WTC11 (cell line): Measurements from ENCODE around the gene DUS1L. TPM values are rescaled to one million over a fixed set of nuclear protein-coding genes. Genes with fewer than 3 reads are reported as not detected.

ENCODE experiments used
- ATAC-seq: fragments of 200-7000 bp; cut with Tn5 transposase; 2 replicates; pipeline ENCODE4 v1.10.0; 2021; ENCODE audit warnings: mild to moderate bottlenecking, moderate library complexity
- CTCF ChIA-PET: fragments of 300-600 bp; sonication (Branson Sonifier 250); formaldehyde crosslinking; loops from one replicate; lab custom pipeline; 2021; ENCODE audit warnings: antibody characterized with exemption; lab: Charles Lee
- POLR2A ChIA-PET: fragments of 350-600 bp; sonication (Branson Sonifier 250); formaldehyde crosslinking; loops from one replicate; lab custom pipeline; 2021; ENCODE audit warnings: antibody characterized with exemption; lab: Charles Lee
- DNase-seq: peaks from one replicate; pipeline ENCODE4 v3.0.0; 2021; ENCODE audit warnings: low spot score
- H3K27ac Mint-ChIP-seq: 2 replicates; pipeline ENCODE4 v1.8.0; 2021; ENCODE audit warnings: mixed read lengths
- H3K27me3 Mint-ChIP-seq: 2 replicates; pipeline ENCODE4 v1.8.0; 2021; ENCODE audit warnings: low read depth, mild to moderate bottlenecking, moderate library complexity, mixed read lengths
- H3K36me3 Mint-ChIP-seq: 2 replicates; pipeline ENCODE4 v1.8.0; 2021; ENCODE audit warnings: mixed read lengths
- H3K4me1 Mint-ChIP-seq: 2 replicates; pipeline ENCODE4 v1.8.0; 2022; ENCODE audit warnings: mixed read lengths
- H3K4me3 Mint-ChIP-seq: 2 replicates; pipeline ENCODE4 v1.8.0; 2021; ENCODE audit warnings: mild to moderate bottlenecking, moderate library complexity, mixed read lengths
- H3K9me3 Mint-ChIP-seq: 2 replicates; pipeline ENCODE4 v1.8.0; 2021; ENCODE audit warnings: mixed read lengths
- CREM ChIP-seq: sonication (generic); formaldehyde crosslinking; IDR thresholded peaks from 2 replicates; pipeline ENCODE4 v1.8.1; 2022; ENCODE audit warnings: mild to moderate bottlenecking, missing genetic modification reagents, moderate library complexity
- ELF4 ChIP-seq: sonication (generic); formaldehyde crosslinking; IDR thresholded peaks from 2 replicates; pipeline ENCODE4 v1.8.1; 2022; ENCODE audit warnings: low read depth, mild to moderate bottlenecking, moderate library complexity, missing genetic modification reagents
- FOXK1 ChIP-seq: sonication (generic); formaldehyde crosslinking; IDR thresholded peaks from 2 replicates; pipeline ENCODE4 v1.8.0; 2022; ENCODE audit warnings: mild to moderate bottlenecking, moderate library complexity, missing genetic modification reagents
- GRHL2 ChIP-seq: fragments of 250-450 bp; sonication (Bioruptor Pico); IDR thresholded peaks from 2 replicates; pipeline ENCODE4 v1.8.0; 2022; ENCODE audit warnings: mild to moderate bottlenecking, moderate library complexity; ENCODE audit not compliant: insufficient replicate concordance, severe bottlenecking
- IRF2 ChIP-seq: sonication (generic); formaldehyde crosslinking; IDR thresholded peaks from 2 replicates; pipeline ENCODE4 v1.8.0; 2022; ENCODE audit warnings: low read depth, missing genetic modification reagents, borderline replicate concordance
- MXD4 ChIP-seq: fragments of 250-450 bp; sonication (Bioruptor Pico); IDR thresholded peaks from 2 replicates; pipeline ENCODE4 v1.8.0; 2021; ENCODE audit warnings: mild to moderate bottlenecking, moderate library complexity, borderline replicate concordance
- NFATC4 ChIP-seq: fragments of 250-450 bp; sonication (Bioruptor Pico); IDR thresholded peaks from 2 replicates; pipeline ENCODE4 v1.9.0; 2021; ENCODE audit warnings: mild to moderate bottlenecking
- NR1H2 ChIP-seq: sonication (generic); formaldehyde crosslinking; IDR thresholded peaks from 2 replicates; pipeline ENCODE4 v1.9.0; 2021; ENCODE audit warnings: mild to moderate bottlenecking, moderate library complexity, missing genetic modification reagents
- NR3C1 ChIP-seq: sonication (generic); formaldehyde crosslinking; conservative IDR thresholded peaks from 2 replicates; pipeline ENCODE4 v1.8.1; 2023; ENCODE audit warnings: low read depth, mild to moderate bottlenecking, missing genetic modification reagents
- OVOL2 ChIP-seq: fragments of 250-450 bp; sonication (Bioruptor Pico); IDR thresholded peaks from 2 replicates; pipeline ENCODE4 v1.9.0; 2021; ENCODE audit warnings: mild to moderate bottlenecking, borderline replicate concordance
- SMAD3 ChIP-seq: sonication (generic); formaldehyde crosslinking; IDR thresholded peaks from 2 replicates; pipeline ENCODE4 v1.8.0; 2022; ENCODE audit warnings: missing genetic modification reagents, mild to moderate bottlenecking, borderline replicate concordance
- SP1 ChIP-seq: sonication (generic); formaldehyde crosslinking; conservative IDR thresholded peaks from 2 replicates; pipeline ENCODE4 v1.8.1; 2022; ENCODE audit warnings: missing genetic modification reagents
- ZNF138 ChIP-seq: sonication (generic); formaldehyde crosslinking; conservative IDR thresholded peaks from 2 replicates; pipeline ENCODE4 v1.8.1; 2022; ENCODE audit warnings: mild to moderate bottlenecking, moderate library complexity, missing genetic modification reagents
- ZNF317 ChIP-seq: sonication (generic); formaldehyde crosslinking; IDR thresholded peaks from 2 replicates; pipeline ENCODE4 v1.8.1; 2023; ENCODE audit warnings: low read depth, mild to moderate bottlenecking, moderate library complexity, missing genetic modification reagents, borderline replicate concordance
- ZNF396 ChIP-seq: fragments of 250-450 bp; sonication (Bioruptor Pico); IDR thresholded peaks from 2 replicates; pipeline ENCODE4 v1.8.0; 2021; ENCODE audit warnings: mild to moderate bottlenecking, moderate library complexity, borderline replicate concordance
- ZNF423 ChIP-seq: fragments of 250-450 bp; sonication (Bioruptor Pico); IDR thresholded peaks from 2 replicates; pipeline ENCODE4 v2.1.2; 2022; ENCODE audit warnings: mild to moderate bottlenecking, moderate library complexity
- total RNA-seq: library from RNA; stranded (reverse); gene quantifications from 3 replicates; pipeline ENCODE4 v1.2.3, GENCODE V29; 2021
- TF ChIP-seq, protein P1 (sequence below): sonication (generic); formaldehyde crosslinking; IDR thresholded peaks from 2 replicates; pipeline ENCODE4 v1.8.1; 2023; ENCODE audit warnings: mild to moderate bottlenecking, missing genetic modification reagents
- TF ChIP-seq, protein P2 (sequence below): sonication (generic); formaldehyde crosslinking; IDR thresholded peaks from 2 replicates; pipeline ENCODE4 v1.8.1; 2022; ENCODE audit warnings: mild to moderate bottlenecking, moderate library complexity, missing genetic modification reagents
- TF ChIP-seq, protein P3 (sequence below): fragments of 250-450 bp; sonication (Bioruptor Pico); IDR thresholded peaks from 2 replicates; pipeline ENCODE4 v1.9.0; 2021; ENCODE audit warnings: mild to moderate bottlenecking
- TF ChIP-seq, protein P4 (sequence below): sonication (generic); formaldehyde crosslinking; conservative IDR thresholded peaks from 2 replicates; pipeline ENCODE4 v1.8.1; 2022; ENCODE audit warnings: mild to moderate bottlenecking, missing genetic modification reagents
- TF ChIP-seq, protein P5 (sequence below): sonication (generic); formaldehyde crosslinking; IDR thresholded peaks from 2 replicates; pipeline ENCODE4 v1.8.0; 2022; ENCODE audit warnings: mild to moderate bottlenecking, missing genetic modification reagents

The DUS1L gene
- total RNA-seq, 1 experiment from 2014 or later = 120 TPM

DNA sequence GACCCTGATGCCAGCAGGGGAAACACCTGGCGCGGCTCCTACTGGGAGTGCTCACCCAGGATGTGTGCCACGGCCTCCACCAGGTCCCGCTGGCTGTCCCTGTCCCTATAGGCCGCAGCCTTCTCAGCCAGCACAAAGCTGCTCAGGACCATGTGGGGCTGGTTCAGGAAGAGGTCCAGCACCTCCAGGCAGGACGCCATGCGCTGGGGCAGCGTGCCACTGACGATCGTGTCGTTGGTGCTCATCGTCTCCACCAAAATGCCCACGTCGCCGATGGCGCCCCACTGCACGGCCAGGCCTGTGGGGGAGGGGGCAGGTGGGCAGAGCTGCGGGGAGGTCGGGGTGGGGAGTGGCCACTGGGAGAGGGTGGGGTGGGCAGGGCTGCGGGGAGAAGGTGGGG lies 15.9 kb upstream of the DUS1L start:
- Mint-ChIP-seq H3K36me3 (peaks cover 20% of the 10 kb centered on the region), H3K9me3 (no peaks in the 10 kb centered on the region), H3K27me3 (no peaks in the 10 kb centered on the region), H3K4me1 (no peaks in the 10 kb centered on the region), H3K4me3 (no peak overlapping the region), H3K27ac (no peak overlapping the region)
- ATAC-seq = no peak
- no peak for DNase-seq
- ChIA-PET POLR2A (interaction anchor here (1.0 kb wide), 1 partner anchor 49 kb away, joined by 3 read pairs; no protein-coding TSS in a partner anchor), CTCF (interaction anchor here (1.0 kb wide), 2 partner anchors 44 to 51 kb away, joined by 3 read pairs; partner anchors contain the start of gene DCXR)
- TF ChIP-seq FOXK1 (CRISPR knock-in tag) = no peak
- TF ChIP-seq NFATC4 (CRISPR knock-in tag) = no peak
- TF ChIP-seq IRF2 = no peak
- TF ChIP-seq, protein P1, sequence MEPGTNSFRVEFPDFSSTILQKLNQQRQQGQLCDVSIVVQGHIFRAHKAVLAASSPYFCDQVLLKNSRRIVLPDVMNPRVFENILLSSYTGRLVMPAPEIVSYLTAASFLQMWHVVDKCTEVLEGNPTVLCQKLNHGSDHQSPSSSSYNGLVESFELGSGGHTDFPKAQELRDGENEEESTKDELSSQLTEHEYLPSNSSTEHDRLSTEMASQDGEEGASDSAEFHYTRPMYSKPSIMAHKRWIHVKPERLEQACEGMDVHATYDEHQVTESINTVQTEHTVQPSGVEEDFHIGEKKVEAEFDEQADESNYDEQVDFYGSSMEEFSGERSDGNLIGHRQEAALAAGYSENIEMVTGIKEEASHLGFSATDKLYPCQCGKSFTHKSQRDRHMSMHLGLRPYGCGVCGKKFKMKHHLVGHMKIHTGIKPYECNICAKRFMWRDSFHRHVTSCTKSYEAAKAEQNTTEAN (CRISPR knock-in tag) = no peak
- TF ChIP-seq ZNF423 = no peak
- TF ChIP-seq ZNF138 = no peak
- TF ChIP-seq ZNF396 = no peak
- TF ChIP-seq NR3C1 (CRISPR knock-in tag) = no peak
- no peak for TF ChIP-seq SP1
- TF ChIP-seq, protein P2, sequence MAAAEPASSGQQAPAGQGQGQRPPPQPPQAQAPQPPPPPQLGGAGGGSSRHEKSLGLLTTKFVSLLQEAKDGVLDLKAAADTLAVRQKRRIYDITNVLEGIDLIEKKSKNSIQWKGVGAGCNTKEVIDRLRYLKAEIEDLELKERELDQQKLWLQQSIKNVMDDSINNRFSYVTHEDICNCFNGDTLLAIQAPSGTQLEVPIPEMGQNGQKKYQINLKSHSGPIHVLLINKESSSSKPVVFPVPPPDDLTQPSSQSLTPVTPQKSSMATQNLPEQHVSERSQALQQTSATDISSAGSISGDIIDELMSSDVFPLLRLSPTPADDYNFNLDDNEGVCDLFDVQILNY (CRISPR knock-in tag) = no peak
- TF ChIP-seq OVOL2 = no peak
- TF ChIP-seq NR1H2 (CRISPR knock-in tag) = no peak
- TF ChIP-seq ELF4 = no peak
- TF ChIP-seq GRHL2 (CRISPR knock-in tag) = no peak
- no peak for TF ChIP-seq SMAD3 (CRISPR knock-in tag)
- no peak for TF ChIP-seq ZNF317
- TF ChIP-seq MXD4 = no peak
- TF ChIP-seq, protein P3, sequence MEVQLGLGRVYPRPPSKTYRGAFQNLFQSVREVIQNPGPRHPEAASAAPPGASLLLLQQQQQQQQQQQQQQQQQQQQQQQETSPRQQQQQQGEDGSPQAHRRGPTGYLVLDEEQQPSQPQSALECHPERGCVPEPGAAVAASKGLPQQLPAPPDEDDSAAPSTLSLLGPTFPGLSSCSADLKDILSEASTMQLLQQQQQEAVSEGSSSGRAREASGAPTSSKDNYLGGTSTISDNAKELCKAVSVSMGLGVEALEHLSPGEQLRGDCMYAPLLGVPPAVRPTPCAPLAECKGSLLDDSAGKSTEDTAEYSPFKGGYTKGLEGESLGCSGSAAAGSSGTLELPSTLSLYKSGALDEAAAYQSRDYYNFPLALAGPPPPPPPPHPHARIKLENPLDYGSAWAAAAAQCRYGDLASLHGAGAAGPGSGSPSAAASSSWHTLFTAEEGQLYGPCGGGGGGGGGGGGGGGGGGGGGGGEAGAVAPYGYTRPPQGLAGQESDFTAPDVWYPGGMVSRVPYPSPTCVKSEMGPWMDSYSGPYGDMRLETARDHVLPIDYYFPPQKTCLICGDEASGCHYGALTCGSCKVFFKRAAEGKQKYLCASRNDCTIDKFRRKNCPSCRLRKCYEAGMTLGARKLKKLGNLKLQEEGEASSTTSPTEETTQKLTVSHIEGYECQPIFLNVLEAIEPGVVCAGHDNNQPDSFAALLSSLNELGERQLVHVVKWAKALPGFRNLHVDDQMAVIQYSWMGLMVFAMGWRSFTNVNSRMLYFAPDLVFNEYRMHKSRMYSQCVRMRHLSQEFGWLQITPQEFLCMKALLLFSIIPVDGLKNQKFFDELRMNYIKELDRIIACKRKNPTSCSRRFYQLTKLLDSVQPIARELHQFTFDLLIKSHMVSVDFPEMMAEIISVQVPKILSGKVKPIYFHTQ (CRISPR knock-in tag) = no peak
- TF ChIP-seq, protein P4, sequence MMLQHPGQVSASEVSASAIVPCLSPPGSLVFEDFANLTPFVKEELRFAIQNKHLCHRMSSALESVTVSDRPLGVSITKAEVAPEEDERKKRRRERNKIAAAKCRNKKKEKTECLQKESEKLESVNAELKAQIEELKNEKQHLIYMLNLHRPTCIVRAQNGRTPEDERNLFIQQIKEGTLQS = no peak
- TF ChIP-seq, all 79 proteins: peak for 0

DNA sequence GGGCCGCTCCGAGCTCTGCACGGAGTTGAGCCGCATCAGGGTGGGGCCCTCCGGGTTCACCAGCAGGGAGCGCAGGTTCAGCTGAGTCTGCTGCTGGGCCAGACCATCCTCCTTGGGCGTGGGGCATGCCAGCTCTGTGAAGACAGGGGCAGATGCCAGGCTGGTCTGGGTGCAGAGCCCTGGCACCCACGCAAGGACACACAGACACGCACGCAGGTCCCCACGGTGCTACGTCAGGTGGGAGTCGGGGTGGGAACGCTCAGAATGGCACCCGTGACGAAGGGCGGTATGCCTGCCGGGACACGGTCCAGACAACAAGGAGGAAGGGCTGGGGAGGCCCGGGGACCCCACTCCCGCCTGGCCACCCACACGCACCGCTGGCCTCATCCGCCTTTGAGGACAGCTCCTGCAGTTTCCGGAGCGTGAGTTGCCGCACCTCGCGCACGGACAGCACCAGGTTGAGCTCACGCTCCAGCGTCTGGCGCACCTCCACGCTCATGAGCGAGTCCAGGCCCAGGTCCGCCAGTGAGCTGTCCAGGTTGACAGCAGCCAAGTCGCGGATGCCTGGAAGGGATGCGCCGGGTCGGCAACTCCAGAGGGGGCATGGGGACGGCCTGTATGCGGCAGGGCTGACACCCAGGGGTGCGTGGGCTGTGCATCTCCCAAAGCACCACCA lies 15.3 kb upstream of the DUS1L start:
- no peak for ATAC-seq
- Mint-ChIP-seq H3K27me3 (no peaks in the 10 kb centered on the region), H3K4me1 (no peaks in the 10 kb centered on the region)
- no peak for DNase-seq
- TF ChIP-seq CREM = no peak
- TF ChIP-seq, protein P5, sequence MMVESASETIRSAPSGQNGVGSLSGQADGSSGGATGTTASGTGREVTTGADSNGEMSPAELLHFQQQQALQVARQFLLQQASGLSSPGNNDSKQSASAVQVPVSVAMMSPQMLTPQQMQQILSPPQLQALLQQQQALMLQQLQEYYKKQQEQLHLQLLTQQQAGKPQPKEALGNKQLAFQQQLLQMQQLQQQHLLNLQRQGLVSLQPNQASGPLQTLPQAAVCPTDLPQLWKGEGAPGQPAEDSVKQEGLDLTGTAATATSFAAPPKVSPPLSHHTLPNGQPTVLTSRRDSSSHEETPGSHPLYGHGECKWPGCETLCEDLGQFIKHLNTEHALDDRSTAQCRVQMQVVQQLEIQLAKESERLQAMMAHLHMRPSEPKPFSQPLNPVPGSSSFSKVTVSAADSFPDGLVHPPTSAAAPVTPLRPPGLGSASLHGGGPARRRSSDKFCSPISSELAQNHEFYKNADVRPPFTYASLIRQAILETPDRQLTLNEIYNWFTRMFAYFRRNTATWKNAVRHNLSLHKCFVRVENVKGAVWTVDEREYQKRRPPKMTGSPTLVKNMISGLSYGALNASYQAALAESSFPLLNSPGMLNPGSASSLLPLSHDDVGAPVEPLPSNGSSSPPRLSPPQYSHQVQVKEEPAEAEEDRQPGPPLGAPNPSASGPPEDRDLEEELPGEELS (CRISPR knock-in tag) = peak; percentile 25; the same call in 1 of the 2 replicates
- TF ChIP-seq, all 79 proteins: peak for 1
- H3K4me3 Mint-ChIP-seq = no peak overlapping the region
- CTCF ChIA-PET = interaction anchor here (1.0 kb wide), 2 partner anchors 43 to 50 kb away, joined by 3 read pairs; partner anchors contain the start of gene DCXR
- H3K27ac Mint-ChIP-seq = no peak overlapping the region
- H3K36me3 Mint-ChIP-seq = peaks cover 20% of the 10 kb centered on the region
- no peaks in the 10 kb centered on the region for H3K9me3 Mint-ChIP-seq
- POLR2A ChIA-PET = interaction anchor here (0.5 kb wide), 1 partner anchor 12 kb away, joined by 3 read pairs; no protein-coding TSS in a partner anchor
